ENCODE measurements around the gene TUBGCP6. TPM values are rescaled to one million over a fixed set of nuclear protein-coding genes. Genes with fewer than 3 reads are reported as not detected.

The TUBGCP6 gene
- polyA plus RNA-seq (ENCODE audit: insufficient read length), result 33.5 TPM

- DNase-seq, result peak; percentile 95
Observed at GRCh38 chr22:50244420-50245213, at the start of gene TUBGCP6. Gene TUBGCP6, minus strand, starts transcription at chr22:50245023. Its CDS starts 564 bp downstream, at chr22:50244459.

DNA sequence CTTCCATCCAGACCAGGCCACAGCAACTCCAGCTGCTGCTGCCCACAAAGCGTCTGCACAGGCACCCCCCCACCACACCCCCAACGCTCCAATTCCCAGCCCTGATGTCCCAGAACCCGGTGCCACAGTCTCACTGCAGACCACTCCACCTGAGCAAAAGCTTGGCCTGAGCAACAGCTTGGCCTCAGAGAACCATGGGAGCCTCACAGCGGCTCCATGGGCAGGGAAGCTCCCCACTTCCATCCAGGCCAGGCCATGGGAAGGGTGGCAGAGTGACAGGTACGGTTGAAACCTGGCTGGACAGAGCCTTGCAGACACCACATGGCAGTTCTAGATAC is 49.5 kb upstream of the TUBGCP6 start:
- no peak for DNase-seq

DNA sequence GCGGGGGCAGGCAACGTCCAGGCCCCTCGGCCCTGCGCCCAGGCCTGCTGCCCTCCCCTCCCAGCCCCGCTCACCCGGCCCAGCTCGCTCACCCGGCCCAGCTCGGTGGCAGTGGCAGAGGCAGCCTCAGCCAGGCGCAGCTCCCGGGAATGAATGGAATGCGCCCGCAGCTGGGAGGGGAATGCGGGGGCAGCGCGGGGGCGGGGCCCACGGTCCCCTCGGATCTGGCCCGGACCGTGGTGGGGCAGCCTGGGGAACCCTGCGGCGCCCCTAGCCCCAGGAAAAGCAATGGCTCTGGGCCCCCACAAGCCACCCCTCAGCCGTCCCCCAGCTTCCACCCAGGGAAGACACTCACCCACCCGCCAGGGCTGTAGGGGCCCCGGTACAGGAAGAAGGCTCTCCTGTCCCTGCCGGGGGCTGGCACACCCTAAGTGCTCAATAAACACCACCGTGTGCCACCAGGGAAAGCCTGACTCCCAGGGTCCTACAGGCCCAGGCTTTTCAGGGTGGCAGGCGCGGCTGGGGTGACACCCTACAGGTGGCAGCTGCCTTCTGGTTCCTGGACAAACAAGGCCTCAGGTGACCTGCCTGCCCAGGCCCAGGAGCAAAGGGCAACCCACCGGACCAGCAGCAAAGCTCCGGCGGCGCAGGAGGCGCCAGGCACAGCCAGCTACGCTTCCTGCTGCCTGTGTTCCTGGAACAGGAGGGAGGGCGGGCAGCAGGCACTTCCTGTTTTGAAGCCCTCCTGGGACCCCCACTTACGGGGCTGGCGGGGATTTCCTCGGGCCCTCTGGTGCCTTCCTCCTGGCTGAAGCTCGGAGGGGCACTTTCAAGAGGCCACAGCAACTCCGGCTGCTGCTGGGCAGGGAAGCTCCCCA is 48.9 kb upstream of the TUBGCP6 start:
- no peak for DNase-seq

- no peak for DNase-seq
Observed at GRCh38 chr22:50292643-50293440, 48.0 kb upstream of the TUBGCP6 start.

DNA sequence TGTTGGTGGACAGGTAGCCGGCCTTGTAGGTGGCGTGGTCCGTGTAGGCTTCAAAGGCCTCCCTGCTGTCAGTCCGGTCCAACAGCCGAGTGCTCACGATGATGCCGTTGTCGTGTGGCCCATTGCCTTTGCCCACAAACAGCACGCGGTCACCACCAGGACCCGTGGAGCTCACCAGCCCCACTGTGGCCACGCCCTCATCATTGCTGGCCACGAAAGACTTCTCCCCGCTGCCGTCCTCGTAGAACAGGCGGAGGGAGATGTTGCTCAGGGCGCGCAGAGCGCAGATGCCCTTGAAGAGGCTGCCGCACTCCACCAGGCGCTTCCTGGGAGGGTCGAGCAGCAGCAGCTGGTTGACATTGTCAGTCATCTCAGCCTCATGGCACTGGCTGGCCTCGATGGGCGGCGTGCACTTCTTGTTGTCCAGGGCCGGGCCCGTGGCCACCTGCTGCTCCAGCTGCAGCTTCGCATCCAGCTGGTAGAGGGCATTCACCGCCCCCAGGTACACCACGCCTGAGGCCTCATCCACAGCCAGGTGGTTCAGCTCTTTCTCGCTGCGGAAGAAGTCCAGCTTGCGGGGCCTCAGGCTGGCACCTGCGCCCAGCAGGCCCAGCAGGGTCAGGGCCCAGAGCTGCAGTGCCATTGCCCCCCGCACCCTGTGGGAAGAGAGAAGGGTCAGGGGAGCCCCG is 45.3 kb upstream of the TUBGCP6 start:
- no peak for DNase-seq

GRCh38 chr22:50289151-50289941 is 44.5 kb upstream of the TUBGCP6 start:
- DNase-seq, result no peak

DNA sequence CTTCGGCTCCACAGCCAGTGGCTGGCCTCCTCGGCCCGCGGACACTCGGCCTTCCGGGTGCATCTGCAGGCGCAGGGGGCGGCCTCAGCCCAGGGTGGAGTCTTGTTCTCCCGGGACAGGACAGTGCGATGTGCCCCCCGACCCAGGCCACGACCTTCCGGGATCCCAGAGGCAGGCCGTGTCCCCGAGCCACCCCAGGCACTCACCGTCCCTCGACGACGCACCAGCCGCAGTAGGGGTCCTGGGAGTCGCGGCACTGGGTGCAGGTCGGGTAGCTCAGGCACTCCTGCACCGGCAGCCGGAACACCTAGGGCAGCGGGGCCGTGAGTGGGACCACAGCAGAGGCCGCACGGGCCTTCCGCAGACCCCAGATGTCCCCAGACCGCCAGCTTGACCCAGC is 42.9 kb upstream of the TUBGCP6 start:
- DNase-seq, result no peak

DNA sequence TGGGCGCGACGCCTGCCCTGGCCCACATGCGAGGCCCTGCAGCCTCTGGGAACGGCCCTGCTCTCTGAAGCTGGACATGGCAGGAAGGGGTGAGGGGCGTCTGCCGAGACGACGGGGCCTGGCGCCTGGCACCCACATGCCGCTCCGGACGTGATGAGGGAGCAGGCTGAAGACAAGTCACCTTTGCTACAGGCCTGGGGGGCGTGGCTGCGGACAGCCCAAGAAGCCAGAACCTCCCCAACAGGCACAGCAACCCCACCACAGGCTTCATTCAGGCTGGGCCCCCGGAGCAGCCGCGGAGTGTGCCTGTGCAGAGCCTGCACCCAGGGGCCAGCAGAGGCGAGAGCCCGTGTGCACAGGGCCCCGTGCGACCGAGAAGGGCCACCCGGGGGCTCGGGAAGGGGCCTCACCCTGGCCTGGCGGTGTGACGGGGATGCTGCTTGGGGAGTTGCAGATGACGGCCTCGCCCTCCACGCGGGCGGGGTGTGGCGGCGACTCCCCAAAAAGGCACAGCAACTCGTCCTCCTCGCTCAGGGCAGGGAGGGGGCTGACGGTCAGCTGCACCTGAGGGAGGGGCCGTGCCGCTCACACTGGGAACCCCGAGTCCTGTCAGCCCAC is 42.0 kb upstream of the TUBGCP6 start:
- no peak for DNase-seq

- DNase-seq, result no peak
Observed at GRCh38 chr22:50286275-50286674, 41.5 kb upstream of the TUBGCP6 start.

DNA sequence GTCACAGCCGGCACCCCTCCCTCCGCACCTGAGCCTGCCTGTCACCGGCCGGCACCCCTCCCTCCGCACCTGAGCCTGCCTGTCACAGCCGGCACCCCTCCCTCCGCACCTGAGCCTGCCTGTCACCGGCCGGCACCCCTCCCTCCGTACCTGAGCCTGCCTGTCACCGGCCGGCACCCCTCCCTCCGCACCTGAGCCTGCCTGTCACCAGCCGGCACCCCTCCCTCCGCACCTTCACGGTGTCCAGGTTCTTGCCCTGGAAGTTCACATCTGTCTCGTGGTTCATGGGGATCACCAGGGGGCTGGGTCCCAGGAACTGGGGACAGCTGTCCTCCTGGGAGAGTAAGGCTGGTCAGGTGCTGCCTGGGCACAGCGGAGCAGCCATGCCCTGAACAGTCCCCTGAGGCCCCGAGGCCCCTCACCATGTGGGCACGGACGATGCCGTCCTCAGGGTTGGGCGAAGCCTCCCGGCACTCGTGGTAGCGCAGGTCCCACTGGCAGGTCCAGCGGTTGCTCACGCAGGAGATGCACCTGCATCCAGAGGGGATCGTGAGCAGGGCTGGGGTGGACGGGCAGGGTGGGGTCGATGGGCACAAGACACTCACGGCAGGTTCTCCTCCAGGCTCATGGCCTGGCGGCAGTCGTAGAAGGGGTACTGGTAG is 40.9 kb upstream of the TUBGCP6 start:
- DNase-seq, result no peak

DNA sequence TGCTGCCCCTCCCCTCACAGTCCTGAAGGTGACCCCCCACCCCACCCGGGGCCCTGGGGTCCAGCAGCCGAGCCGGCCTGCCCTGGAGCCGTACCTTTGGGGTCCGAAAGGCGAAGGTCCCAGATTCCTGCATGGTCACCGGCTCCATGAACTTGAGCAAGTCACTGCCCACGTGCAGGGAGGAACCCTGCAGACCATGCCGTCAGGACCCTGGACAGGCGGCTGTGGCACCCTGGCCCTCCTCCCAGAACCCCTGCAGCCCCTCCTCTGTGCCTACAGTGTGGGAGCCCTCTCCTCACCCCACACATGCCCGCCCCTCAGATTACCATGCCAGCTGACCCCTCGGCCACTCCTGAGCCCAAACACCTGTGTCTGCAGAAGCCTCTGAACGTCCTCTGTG is 39.7 kb upstream of the TUBGCP6 start:
- DNase-seq, result no peak

GRCh38 chr22:50283821-50284220 is 39.0 kb upstream of the TUBGCP6 start:
- DNase-seq, result no peak

DNA sequence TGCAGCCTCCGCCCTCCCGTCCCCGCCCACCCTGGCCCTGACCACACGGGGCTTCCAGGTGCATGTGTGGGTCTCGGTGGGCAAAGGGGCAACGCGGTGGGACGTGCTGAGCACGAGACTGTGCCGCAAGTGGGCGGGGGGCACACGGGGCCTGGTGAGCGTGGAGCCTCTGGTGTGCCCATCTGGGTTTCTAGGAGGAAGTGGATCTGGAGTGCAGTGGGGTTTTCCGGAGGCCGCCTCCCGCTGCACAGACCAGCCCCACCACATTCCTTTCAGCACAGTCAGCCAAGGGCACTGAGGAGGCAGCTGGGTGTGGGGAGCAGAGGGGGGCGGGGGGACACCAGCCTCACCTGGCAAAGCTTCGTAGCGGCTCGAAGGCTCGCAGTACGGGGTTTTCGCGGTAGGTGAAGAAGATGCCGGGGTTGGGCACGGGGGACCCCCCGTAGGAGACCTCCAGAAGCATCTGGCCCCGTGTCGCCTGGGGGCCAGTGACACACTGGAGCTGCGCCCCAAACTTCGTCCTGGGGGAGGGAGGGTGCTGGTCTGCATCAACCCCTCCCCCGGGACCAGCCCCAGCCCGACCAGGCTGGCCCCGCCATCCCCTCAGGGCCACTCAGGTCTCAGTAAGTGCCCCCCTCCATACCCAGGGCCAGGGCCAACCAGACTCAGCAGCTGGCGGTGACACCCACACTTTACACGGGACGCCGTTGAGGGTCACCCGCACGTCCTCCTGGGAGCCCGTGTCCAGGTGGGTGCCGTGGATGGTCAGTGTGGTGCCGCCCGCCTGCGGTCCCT is 37.7 kb upstream of the TUBGCP6 start:
- no peak for DNase-seq

- DNase-seq, result no peak
Observed at GRCh38 chr22:50281957-50282356, 37.1 kb upstream of the TUBGCP6 start.

- no peak for DNase-seq
Observed at GRCh38 chr22:50281384-50281760, 36.5 kb upstream of the TUBGCP6 start.

GRCh38 chr22:50280708-50281383 is 36.0 kb upstream of the TUBGCP6 start:
- no peak for DNase-seq

GRCh38 chr22:50280022-50280707 is 35.3 kb upstream of the TUBGCP6 start:
- DNase-seq, result no peak

GRCh38 chr22:50278956-50279619 is 34.3 kb upstream of the TUBGCP6 start:
- no peak for DNase-seq
